Ishikawa (cell line): ENCODE results near the gene RUBCNL.

ENCODE experiments used
- CEBPB ChIP-seq: IDR thresholded peaks from 2 replicates; pipeline ENCODE4 v1.6.1; 2012
- EGR1 ChIP-seq: IDR thresholded peaks from 2 replicates; pipeline ENCODE4 v1.6.1; 2012
- FOXM1 ChIP-seq: IDR thresholded peaks from 2 replicates; pipeline ENCODE4 v1.6.1; 2012; ENCODE audit warnings: low read depth, borderline replicate concordance
- NFIC ChIP-seq: IDR thresholded peaks from 2 replicates; pipeline ENCODE4 v1.6.1; 2012
- RAD21 ChIP-seq: IDR thresholded peaks from 2 replicates; pipeline ENCODE4 v1.6.1; 2012; ENCODE audit warnings: low read depth
- TAF1 ChIP-seq: IDR thresholded peaks from 2 replicates; pipeline ENCODE4 v1.6.1; 2012; ENCODE audit warnings: low read depth, mild to moderate bottlenecking
- TCF12 ChIP-seq: IDR thresholded peaks from 2 replicates; pipeline ENCODE4 v1.6.1; 2012; ENCODE audit warnings: low read depth
- YY1 ChIP-seq: IDR thresholded peaks from 2 replicates; pipeline ENCODE4 v1.6.1; 2012; ENCODE audit warnings: low read depth
- TF ChIP-seq, protein P1 (sequence below): IDR thresholded peaks from 2 replicates; pipeline ENCODE4 v1.6.1; 2012
- TF ChIP-seq, protein P2 (sequence below): IDR thresholded peaks from 2 replicates; pipeline ENCODE4 v1.6.1; 2012
- TF ChIP-seq, protein P3 (sequence below): IDR thresholded peaks from 2 replicates; pipeline ENCODE4 v1.6.1; 2012; ENCODE audit warnings: low read depth, mild to moderate bottlenecking

DNA sequence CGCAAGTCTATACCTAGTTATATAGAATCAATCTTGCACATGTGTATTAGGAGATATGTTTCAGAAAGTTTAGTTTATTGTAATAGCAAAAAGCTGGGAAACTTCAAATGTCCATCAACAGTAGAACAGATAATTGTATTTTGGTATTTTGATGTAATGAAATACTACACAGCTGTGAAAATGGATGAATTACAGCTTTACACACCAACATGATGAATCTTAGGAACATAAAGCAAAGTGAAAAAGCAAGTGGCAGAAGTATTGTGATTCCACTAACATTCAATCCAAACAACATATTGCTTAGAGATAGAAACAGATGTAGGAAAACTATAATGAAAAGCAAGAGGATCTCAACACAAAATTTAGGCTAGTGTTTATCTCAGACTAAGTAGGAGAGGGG is 72.5 kb downstream of the RUBCNL start:
- TF ChIP-seq, protein P1, sequence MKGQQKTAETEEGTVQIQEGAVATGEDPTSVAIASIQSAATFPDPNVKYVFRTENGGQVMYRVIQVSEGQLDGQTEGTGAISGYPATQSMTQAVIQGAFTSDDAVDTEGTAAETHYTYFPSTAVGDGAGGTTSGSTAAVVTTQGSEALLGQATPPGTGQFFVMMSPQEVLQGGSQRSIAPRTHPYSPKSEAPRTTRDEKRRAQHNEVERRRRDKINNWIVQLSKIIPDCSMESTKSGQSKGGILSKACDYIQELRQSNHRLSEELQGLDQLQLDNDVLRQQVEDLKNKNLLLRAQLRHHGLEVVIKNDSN: no peak
- TF ChIP-seq, protein P2, sequence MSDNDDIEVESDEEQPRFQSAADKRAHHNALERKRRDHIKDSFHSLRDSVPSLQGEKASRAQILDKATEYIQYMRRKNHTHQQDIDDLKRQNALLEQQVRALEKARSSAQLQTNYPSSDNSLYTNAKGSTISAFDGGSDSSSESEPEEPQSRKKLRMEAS: no peak
- TF ChIP-seq TAF1: no peak
- TF ChIP-seq EGR1: no peak
- no peak for TF ChIP-seq NFIC
- no peak for TF ChIP-seq YY1
- TF ChIP-seq, protein P3, sequence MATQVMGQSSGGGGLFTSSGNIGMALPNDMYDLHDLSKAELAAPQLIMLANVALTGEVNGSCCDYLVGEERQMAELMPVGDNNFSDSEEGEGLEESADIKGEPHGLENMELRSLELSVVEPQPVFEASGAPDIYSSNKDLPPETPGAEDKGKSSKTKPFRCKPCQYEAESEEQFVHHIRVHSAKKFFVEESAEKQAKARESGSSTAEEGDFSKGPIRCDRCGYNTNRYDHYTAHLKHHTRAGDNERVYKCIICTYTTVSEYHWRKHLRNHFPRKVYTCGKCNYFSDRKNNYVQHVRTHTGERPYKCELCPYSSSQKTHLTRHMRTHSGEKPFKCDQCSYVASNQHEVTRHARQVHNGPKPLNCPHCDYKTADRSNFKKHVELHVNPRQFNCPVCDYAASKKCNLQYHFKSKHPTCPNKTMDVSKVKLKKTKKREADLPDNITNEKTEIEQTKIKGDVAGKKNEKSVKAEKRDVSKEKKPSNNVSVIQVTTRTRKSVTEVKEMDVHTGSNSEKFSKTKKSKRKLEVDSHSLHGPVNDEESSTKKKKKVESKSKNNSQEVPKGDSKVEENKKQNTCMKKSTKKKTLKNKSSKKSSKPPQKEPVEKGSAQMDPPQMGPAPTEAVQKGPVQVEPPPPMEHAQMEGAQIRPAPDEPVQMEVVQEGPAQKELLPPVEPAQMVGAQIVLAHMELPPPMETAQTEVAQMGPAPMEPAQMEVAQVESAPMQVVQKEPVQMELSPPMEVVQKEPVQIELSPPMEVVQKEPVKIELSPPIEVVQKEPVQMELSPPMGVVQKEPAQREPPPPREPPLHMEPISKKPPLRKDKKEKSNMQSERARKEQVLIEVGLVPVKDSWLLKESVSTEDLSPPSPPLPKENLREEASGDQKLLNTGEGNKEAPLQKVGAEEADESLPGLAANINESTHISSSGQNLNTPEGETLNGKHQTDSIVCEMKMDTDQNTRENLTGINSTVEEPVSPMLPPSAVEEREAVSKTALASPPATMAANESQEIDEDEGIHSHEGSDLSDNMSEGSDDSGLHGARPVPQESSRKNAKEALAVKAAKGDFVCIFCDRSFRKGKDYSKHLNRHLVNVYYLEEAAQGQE: no peak
- no peak for TF ChIP-seq FOXM1
- TF ChIP-seq RAD21: no peak
- no peak for TF ChIP-seq CEBPB
- no peak for TF ChIP-seq TCF12
